ENCODE measurements around the gene STK11. TPM values are rescaled to one million over a fixed set of nuclear protein-coding genes. Genes with fewer than 3 reads are reported as not detected.

Gene STK11
- total and polyA plus RNA-seq, 2 experiments from 2014 or later, result 19.4 to 96.5 TPM

DNA sequence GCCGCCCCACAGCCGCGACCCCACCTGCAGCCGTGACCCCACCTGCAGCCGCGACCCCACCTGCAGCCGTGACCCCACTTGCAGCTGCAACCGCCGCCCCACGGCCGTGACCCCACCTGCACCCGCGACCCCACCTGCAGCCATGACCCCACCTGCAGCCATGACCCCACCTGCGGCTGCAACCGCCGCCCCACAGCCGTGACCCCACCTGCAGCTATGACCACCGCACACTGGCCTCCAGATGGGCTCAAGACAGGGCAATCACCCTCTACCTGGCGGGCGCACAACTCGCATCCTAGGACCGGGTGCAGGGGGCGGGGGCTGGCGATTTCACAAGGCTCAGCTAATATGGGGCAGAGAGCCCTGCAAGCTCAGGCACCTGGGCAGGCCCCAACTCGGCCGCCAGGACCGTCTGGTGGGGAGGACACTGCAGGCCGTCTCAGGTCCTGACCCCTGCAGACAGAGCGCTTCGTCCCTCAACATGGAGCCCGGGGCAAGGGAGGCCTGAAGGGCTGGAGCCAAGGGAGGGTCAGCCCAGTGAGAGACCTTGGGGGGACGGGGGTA lies 46.6 kb upstream of the STK11 start:
- Mint-ChIP-seq H3K27ac (no peak overlapping the region), H3K27me3 (ENCODE audit: insufficient read depth, low read depth, poor library complexity) (peaks cover 10% of the 10 kb centered on the region), H3K9me3 (no peaks in the 10 kb centered on the region; the same call in 2 of the 3 replicates), H3K36me3 (ENCODE audit: low read depth) (no peaks in the 10 kb centered on the region), H3K4me1 (peaks cover 11% of the 10 kb centered on the region), H3K4me3 (no peak overlapping the region)
- Histone ChIP-seq H3K4me3 (no peak overlapping the region), H3F3A (replicated peaks; ENCODE audit: low read depth) (0 out of 2 replicates have a peak, but pooled peaks cover 3% of the 10 kb centered on the region), H4K20me1 (replicated peaks; ENCODE audit: insufficient read depth) (peaks cover 5% of the 10 kb centered on the region; the same call in 1 of the 2 replicates), H3K36me3 (ENCODE audit: insufficient read depth) (no peaks in the 10 kb centered on the region), H3K4me1 (ENCODE audit: insufficient read depth) (no peaks in the 10 kb centered on the region), H3K79me2 (replicated peaks; ENCODE audit: insufficient read depth) (peaks cover 15% of the 10 kb centered on the region; the same call in 1 of the 2 replicates), H2AFZ (no peak overlapping the region), H3K9me2 (ENCODE audit: insufficient read depth) (no peaks in the 10 kb centered on the region), H3K27me3 (ENCODE audit: insufficient read depth) (no peaks in the 10 kb centered on the region), H3K4me2 (no peak overlapping the region), H3K27ac (ENCODE audit: low read depth) (no peak overlapping the region)
- ATAC-seq, result no peak
- DNase-seq (ENCODE audit: low spot score), result no peak
- TF ChIP-seq JUNB (IDR thresholded peaks at IDR 0.05; ENCODE audit: unreplicated experiment) (no peak), EZH2 (IDR thresholded peaks at IDR 0.05; ENCODE audit: low read depth, unreplicated experiment) (no peak), EZH2phosphoT487 (IDR thresholded peaks at IDR 0.05; ENCODE audit: unreplicated experiment) (no peak), ZNF114 (CRISPR knock-in tag; IDR thresholded peaks at IDR 0.05) (no peak)

DNA sequence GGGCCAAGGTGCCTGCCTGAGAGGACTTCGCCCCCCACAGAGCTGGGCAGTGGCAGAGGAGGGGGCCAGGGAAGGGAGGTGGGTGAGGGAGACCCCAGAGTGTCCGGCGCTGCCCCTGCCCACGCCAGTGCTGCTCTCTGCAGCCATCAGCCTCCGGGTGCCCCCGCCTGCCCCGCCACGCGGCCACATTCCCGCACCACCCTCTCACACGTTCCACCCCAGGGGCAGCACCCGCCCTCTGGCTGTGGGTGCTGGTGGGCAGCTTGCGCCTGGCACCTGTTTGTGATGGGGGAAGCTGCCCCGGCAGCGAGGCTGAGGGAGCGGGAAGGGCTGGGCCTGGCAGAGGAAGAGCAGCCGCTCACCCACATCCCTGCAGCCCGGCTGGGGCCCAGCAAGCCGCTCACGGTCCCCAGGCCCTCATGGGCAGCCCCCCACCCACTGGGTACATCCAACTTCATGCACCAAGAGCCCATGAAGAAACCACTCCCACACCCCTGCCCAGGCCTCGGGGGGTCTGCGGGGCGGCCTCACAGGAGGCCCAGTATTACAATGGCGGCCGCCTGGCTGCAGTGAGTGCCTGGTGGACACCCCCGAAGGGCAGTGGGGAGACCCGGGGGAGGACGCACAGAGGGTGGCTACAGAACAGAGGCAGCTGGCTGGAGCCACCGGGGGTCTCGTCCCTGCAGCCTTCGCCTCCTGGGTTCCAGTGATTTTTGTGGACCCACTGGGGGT lies 45.5 kb upstream of the STK11 start:
- Histone ChIP-seq H3K4me2 (no peak overlapping the region), H3F3A (replicated peaks; ENCODE audit: low read depth) (0 out of 2 replicates have a peak, but pooled peaks cover 3% of the 10 kb centered on the region), H4K20me1 (replicated peaks; ENCODE audit: insufficient read depth) (peaks cover 5% of the 10 kb centered on the region; the same call in 1 of the 2 replicates), H3K4me3 (no peak overlapping the region), H3K79me2 (replicated peaks; ENCODE audit: insufficient read depth) (peaks cover 15% of the 10 kb centered on the region; the same call in 1 of the 2 replicates), H2AFZ (no peak overlapping the region), H3K27ac (ENCODE audit: low read depth) (no peak overlapping the region), H3K36me3 (ENCODE audit: insufficient read depth) (no peaks in the 10 kb centered on the region), H3K27me3 (ENCODE audit: insufficient read depth) (no peaks in the 10 kb centered on the region), H3K9me2 (ENCODE audit: insufficient read depth) (no peaks in the 10 kb centered on the region), H3K4me1 (ENCODE audit: insufficient read depth) (no peaks in the 10 kb centered on the region)
- Mint-ChIP-seq H3K27me3 (ENCODE audit: insufficient read depth, low read depth, poor library complexity) (peaks cover 10% of the 10 kb centered on the region), H3K9me3 (no peaks in the 10 kb centered on the region; the same call in 2 of the 3 replicates), H3K4me3 (no peak overlapping the region; the same call in 2 of the 3 replicates), H3K36me3 (ENCODE audit: low read depth) (no peaks in the 10 kb centered on the region), H3K27ac (no peak overlapping the region; the same call in 1 of the 2 replicates), H3K4me1 (peaks cover 11% of the 10 kb centered on the region)
- DNase-seq (ENCODE audit: low spot score) (no peak), ATAC-seq (no peak)
- TF ChIP-seq NANOG (IDR thresholded peaks at IDR 0.05; ENCODE audit: borderline replicate concordance) (no peak), ZNF114 (CRISPR knock-in tag; IDR thresholded peaks at IDR 0.05) (no peak), ZNF331 (CRISPR knock-in tag; IDR thresholded peaks at IDR 0.05; ENCODE audit: low read depth) (no peak), STAT1 (IDR thresholded peaks at IDR 0.05; ENCODE audit: unreplicated experiment) (no peak), CREB1 (CRISPR knock-in tag; IDR thresholded peaks at IDR 0.05; ENCODE audit: low read depth) (no peak), EZH2phosphoT487 (IDR thresholded peaks at IDR 0.05; ENCODE audit: unreplicated experiment) (no peak), POLR2AphosphoS5 (IDR thresholded peaks at IDR 0.05; ENCODE audit: low read depth) (no peak), EZH2 (IDR thresholded peaks at IDR 0.05; ENCODE audit: low read depth, unreplicated experiment) (no peak), JUNB (IDR thresholded peaks at IDR 0.05; ENCODE audit: unreplicated experiment) (no peak)
- TF ChIP-seq, protein P1, sequence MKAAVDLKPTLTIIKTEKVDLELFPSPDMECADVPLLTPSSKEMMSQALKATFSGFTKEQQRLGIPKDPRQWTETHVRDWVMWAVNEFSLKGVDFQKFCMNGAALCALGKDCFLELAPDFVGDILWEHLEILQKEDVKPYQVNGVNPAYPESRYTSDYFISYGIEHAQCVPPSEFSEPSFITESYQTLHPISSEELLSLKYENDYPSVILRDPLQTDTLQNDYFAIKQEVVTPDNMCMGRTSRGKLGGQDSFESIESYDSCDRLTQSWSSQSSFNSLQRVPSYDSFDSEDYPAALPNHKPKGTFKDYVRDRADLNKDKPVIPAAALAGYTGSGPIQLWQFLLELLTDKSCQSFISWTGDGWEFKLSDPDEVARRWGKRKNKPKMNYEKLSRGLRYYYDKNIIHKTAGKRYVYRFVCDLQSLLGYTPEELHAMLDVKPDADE (IDR thresholded peaks at IDR 0.05), result no peak
- TF ChIP-seq, protein P2, sequence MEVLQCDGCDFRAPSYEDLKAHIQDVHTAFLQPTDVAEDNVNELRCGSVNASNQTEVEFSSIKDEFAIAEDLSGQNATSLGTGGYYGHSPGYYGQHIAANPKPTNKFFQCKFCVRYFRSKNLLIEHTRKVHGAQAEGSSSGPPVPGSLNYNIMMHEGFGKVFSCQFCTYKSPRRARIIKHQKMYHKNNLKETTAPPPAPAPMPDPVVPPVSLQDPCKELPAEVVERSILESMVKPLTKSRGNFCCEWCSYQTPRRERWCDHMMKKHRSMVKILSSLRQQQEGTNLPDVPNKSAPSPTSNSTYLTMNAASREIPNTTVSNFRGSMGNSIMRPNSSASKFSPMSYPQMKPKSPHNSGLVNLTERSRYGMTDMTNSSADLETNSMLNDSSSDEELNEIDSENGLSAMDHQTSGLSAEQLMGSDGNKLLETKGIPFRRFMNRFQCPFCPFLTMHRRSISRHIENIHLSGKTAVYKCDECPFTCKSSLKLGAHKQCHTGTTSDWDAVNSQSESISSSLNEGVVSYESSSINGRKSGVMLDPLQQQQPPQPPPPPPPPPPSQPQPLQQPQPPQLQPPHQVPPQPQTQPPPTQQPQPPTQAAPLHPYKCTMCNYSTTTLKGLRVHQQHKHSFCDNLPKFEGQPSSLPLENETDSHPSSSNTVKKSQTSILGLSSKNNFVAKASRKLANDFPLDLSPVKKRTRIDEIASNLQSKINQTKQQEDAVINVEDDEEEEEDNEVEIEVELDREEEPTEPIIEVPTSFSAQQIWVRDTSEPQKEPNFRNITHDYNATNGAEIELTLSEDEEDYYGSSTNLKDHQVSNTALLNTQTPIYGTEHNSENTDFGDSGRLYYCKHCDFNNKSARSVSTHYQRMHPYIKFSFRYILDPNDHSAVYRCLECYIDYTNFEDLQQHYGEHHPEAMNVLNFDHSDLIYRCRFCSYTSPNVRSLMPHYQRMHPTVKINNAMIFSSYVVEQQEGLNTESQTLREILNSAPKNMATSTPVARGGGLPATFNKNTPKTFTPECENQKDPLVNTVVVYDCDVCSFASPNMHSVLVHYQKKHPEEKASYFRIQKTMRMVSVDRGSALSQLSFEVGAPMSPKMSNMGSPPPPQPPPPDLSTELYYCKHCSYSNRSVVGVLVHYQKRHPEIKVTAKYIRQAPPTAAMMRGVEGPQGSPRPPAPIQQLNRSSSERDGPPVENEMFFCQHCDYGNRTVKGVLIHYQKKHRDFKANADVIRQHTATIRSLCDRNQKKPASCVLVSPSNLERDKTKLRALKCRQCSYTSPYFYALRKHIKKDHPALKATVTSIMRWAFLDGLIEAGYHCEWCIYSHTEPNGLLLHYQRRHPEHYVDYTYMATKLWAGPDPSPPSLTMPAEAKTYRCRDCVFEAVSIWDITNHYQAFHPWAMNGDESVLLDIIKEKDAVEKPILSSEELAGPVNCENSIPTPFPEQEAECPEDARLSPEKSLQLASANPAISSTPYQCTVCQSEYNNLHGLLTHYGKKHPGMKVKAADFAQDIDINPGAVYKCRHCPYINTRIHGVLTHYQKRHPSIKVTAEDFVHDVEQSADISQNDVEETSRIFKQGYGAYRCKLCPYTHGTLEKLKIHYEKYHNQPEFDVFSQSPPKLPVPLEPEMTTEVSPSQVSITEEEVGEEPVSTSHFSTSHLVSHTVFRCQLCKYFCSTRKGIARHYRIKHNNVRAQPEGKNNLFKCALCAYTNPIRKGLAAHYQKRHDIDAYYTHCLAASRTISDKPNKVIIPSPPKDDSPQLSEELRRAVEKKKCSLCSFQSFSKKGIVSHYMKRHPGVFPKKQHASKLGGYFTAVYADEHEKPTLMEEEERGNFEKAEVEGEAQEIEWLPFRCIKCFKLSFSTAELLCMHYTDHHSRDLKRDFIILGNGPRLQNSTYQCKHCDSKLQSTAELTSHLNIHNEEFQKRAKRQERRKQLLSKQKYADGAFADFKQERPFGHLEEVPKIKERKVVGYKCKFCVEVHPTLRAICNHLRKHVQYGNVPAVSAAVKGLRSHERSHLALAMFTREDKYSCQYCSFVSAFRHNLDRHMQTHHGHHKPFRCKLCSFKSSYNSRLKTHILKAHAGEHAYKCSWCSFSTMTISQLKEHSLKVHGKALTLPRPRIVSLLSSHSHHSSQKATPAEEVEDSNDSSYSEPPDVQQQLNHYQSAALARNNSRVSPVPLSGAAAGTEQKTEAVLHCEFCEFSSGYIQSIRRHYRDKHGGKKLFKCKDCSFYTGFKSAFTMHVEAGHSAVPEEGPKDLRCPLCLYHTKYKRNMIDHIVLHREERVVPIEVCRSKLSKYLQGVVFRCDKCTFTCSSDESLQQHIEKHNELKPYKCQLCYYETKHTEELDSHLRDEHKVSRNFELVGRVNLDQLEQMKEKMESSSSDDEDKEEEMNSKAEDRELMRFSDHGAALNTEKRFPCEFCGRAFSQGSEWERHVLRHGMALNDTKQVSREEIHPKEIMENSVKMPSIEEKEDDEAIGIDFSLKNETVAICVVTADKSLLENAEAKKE (CRISPR knock-in tag; IDR thresholded peaks at IDR 0.05), result no peak

All from GM23338 (cell line).